ENCODE results near the gene NOS1AP.

NOS1AP gene

GRCh38 chr1:162070094-162070748, 730 bp downstream of the NOS1AP start:
- TF ChIP-seq POLR2AphosphoS5 (IDR thresholded peaks at IDR 0.05; ENCODE audit: low read depth, low read length) (no peak), FOXP2 (optimal IDR thresholded peaks at IDR 0.05; ENCODE audit: borderline replicate concordance, extremely low read depth, extremely low read length, insufficient read depth) (no peak), SIN3A (IDR thresholded peaks at IDR 0.05; ENCODE audit: borderline replicate concordance, insufficient read depth, low read length) (no peak), TAF1 (IDR thresholded peaks at IDR 0.05; ENCODE audit: borderline replicate concordance, insufficient read depth, low read length) (no peak)
- TF ChIP-seq, protein P1, sequence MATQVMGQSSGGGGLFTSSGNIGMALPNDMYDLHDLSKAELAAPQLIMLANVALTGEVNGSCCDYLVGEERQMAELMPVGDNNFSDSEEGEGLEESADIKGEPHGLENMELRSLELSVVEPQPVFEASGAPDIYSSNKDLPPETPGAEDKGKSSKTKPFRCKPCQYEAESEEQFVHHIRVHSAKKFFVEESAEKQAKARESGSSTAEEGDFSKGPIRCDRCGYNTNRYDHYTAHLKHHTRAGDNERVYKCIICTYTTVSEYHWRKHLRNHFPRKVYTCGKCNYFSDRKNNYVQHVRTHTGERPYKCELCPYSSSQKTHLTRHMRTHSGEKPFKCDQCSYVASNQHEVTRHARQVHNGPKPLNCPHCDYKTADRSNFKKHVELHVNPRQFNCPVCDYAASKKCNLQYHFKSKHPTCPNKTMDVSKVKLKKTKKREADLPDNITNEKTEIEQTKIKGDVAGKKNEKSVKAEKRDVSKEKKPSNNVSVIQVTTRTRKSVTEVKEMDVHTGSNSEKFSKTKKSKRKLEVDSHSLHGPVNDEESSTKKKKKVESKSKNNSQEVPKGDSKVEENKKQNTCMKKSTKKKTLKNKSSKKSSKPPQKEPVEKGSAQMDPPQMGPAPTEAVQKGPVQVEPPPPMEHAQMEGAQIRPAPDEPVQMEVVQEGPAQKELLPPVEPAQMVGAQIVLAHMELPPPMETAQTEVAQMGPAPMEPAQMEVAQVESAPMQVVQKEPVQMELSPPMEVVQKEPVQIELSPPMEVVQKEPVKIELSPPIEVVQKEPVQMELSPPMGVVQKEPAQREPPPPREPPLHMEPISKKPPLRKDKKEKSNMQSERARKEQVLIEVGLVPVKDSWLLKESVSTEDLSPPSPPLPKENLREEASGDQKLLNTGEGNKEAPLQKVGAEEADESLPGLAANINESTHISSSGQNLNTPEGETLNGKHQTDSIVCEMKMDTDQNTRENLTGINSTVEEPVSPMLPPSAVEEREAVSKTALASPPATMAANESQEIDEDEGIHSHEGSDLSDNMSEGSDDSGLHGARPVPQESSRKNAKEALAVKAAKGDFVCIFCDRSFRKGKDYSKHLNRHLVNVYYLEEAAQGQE (IDR thresholded peaks at IDR 0.05; ENCODE audit: insufficient read depth in 1 of 2, low read depth in 2 of 2, low read length in 2 of 2) = no peak

GRCh38 chr1:162070825-162071224, 1.3 kb downstream of the NOS1AP start:
- TF ChIP-seq SIN3A (IDR thresholded peaks at IDR 0.05; ENCODE audit: borderline replicate concordance, insufficient read depth, low read length) (no peak), FOXP2 (optimal IDR thresholded peaks at IDR 0.05; ENCODE audit: borderline replicate concordance, extremely low read depth, extremely low read length, insufficient read depth) (no peak), POLR2AphosphoS5 (IDR thresholded peaks at IDR 0.05; ENCODE audit: low read depth, low read length) (no peak), TAF1 (IDR thresholded peaks at IDR 0.05; ENCODE audit: borderline replicate concordance, insufficient read depth, low read length) (no peak)
- TF ChIP-seq, protein P1 (IDR thresholded peaks at IDR 0.05; ENCODE audit: insufficient read depth in 1 of 2, low read depth in 2 of 2, low read length in 2 of 2) = no peak

DNA sequence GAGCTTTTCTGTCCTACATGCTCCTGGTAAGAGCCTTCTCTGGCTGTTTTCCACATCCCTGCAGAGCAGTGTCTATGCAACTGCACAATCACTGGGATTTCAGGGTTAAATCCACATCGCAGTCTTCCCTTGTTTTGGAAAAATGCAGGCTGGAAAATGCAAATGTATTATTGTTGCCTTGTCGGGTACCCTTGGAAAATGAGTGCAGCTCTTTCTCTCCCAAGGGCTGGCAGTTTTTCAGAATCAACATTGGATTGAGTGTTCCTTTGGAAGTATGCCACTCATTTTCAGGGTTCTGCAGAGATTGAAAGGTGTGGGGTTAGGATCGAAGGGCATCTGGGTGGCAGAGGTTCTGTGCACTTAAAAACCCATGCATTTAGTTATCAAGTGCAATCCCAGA, 3.2 kb downstream of the NOS1AP start:
- TF ChIP-seq TAF1 (IDR thresholded peaks at IDR 0.05; ENCODE audit: borderline replicate concordance, insufficient read depth, low read length) = no peak

DNA sequence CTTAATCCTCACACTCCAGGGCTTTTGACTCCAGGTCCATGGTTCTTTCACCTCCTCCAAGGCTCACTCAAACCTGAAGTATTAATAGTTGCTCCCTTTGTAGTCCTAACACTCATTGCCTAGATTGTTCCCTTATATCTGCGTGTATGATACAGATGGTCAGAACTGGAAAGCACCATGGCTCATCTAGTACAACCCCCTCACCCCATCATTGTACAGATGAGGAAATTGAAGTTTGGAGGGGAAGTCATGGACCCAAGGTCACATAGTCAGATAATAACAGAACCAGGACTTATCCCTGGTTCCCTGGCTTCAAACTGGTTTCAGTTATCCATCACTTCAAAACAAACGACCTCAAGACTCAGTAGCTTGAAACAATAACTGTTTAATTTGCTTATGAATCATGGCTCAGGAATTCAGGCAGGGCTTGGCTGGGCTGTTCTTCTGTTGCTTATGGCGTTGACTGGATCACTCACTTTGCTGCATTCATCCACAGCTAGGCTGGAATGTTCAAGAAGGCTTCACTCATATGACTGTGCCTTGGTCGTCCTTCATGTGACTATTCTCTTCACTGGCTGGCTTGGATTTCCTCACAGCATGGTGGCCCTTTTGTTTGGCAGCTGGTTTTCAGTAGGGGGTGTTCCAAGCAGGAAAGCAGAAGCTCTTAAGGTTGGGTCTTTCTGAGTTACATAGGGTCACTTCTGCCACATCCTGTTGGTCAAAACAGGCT, 5.0 kb downstream of the NOS1AP start:
- TF ChIP-seq TAF1 (IDR thresholded peaks at IDR 0.05; ENCODE audit: borderline replicate concordance, insufficient read depth, low read length) (no peak), SIN3A (IDR thresholded peaks at IDR 0.05; ENCODE audit: borderline replicate concordance, insufficient read depth, low read length) (no peak), POLR2AphosphoS5 (IDR thresholded peaks at IDR 0.05; ENCODE audit: low read depth, low read length) (no peak), FOXP2 (optimal IDR thresholded peaks at IDR 0.05; ENCODE audit: borderline replicate concordance, extremely low read depth, extremely low read length, insufficient read depth) (no peak)
- TF ChIP-seq, protein P1 (IDR thresholded peaks at IDR 0.05; ENCODE audit: insufficient read depth in 1 of 2, low read depth in 2 of 2, low read length in 2 of 2) = no peak

GRCh38 chr1:162075862-162076261, 6.4 kb downstream of the NOS1AP start:
- TF ChIP-seq FOXP2 (optimal IDR thresholded peaks at IDR 0.05; ENCODE audit: borderline replicate concordance, extremely low read depth, extremely low read length, insufficient read depth) (no peak), SIN3A (IDR thresholded peaks at IDR 0.05; ENCODE audit: borderline replicate concordance, insufficient read depth, low read length) (no peak), POLR2AphosphoS5 (IDR thresholded peaks at IDR 0.05; ENCODE audit: low read depth, low read length) (no peak), TAF1 (IDR thresholded peaks at IDR 0.05; ENCODE audit: borderline replicate concordance, insufficient read depth, low read length) (no peak)
- TF ChIP-seq, protein P1 (IDR thresholded peaks at IDR 0.05; ENCODE audit: insufficient read depth in 1 of 2, low read depth in 2 of 2, low read length in 2 of 2) = no peak

All from PFSK-1 (cell line).